HFFc6 (cell line): Measurements from ENCODE around the gene NOTO. TPM values are rescaled to one million over a fixed set of nuclear protein-coding genes. Genes with fewer than 3 reads are reported as not detected.

ENCODE experiments used
- DNase-seq: peaks from one replicate; pipeline ENCODE4 v3.0.0-alpha.2; 2018
- H3K27ac Mint-ChIP-seq: 2 replicates; pipeline ENCODE4 v1.8.0; 2020; ENCODE audit warnings: mild to moderate bottlenecking, mixed read lengths
- H3K27me3 Mint-ChIP-seq: 2 replicates; pipeline ENCODE4 v1.8.0; 2021; ENCODE audit warnings: mild to moderate bottlenecking, moderate library complexity, mixed read lengths; ENCODE audit not compliant: insufficient read depth
- H3K36me3 Mint-ChIP-seq: 2 replicates; pipeline ENCODE4 v1.8.0; 2021; ENCODE audit warnings: low read depth, mixed read lengths
- H3K4me1 Mint-ChIP-seq: 2 replicates; pipeline ENCODE4 v1.8.0; 2020; ENCODE audit warnings: low read depth, mixed read lengths
- H3K4me3 Mint-ChIP-seq: 2 replicates; pipeline ENCODE4 v1.8.0; 2020; ENCODE audit warnings: mild to moderate bottlenecking, moderate library complexity, mixed read lengths
- H3K9me3 Mint-ChIP-seq: 2 replicates; pipeline ENCODE4 v1.8.0; 2020; ENCODE audit warnings: mild to moderate bottlenecking, mixed read lengths
- CTCF ChIP-seq: fragments of 200-600 bp; sonication (generic); IDR thresholded peaks from 2 replicates; pipeline ENCODE4 v1.5.0; 2021; ENCODE audit warnings: antibody characterized with exemption, mild to moderate bottlenecking
- total RNA-seq, 6 experiments: library from RNA; stranded (reverse); fragmentation: NEBNext Ultra II Directional; extraction: Animal tissue kit (Norgen Biotek cat#: 25700); gene quantifications; 2 replicates in 1 of 6; 3 replicates in 5 of 6; pipeline ENCODE4 v1.2.3, GENCODE V29; 2021

Gene NOTO
- total RNA-seq, 6 experiments from 2014 or later: not detected

GRCh38 chr2:73217160-73217559 is 14.8 kb downstream of the NOTO start:
- H3K4me3 Mint-ChIP-seq: no peak overlapping the region
- H3K36me3 Mint-ChIP-seq: peaks cover 9% of the 10 kb centered on the region
- H3K27ac Mint-ChIP-seq: no peak overlapping the region

DNA sequence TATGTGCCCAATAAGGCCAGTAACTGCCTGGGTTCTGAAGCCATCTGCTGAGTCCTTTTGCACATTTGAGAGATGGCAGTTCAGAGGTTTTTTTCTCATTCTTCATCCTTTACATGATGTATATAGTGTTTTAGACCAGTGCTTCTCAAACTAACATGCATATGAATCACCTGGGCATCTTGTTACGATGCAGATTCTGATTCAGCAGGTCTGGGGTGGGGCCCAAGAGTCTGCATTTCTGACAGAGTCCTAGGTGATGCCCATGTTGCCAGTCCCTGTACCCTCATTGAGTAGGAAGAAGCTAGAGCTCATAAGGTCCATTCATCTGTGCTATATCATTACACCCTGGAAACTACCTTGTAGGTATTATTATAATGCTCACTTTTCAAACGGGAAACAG is 15.5 kb downstream of the NOTO start:
- no peak for TF ChIP-seq CTCF
- H3K4me3 Mint-ChIP-seq: no peak overlapping the region
- peaks cover 2% of the 10 kb centered on the region; the same call in 1 of the 2 replicates for H3K27me3 Mint-ChIP-seq
- no peak for DNase-seq
- peaks cover 11% of the 10 kb centered on the region for H3K36me3 Mint-ChIP-seq
- H3K4me1 Mint-ChIP-seq: peaks cover 45% of the 10 kb centered on the region
- H3K9me3 Mint-ChIP-seq: no peaks in the 10 kb centered on the region
- H3K27ac Mint-ChIP-seq: peak overlapping the region; percentile 14; the same call in 1 of the 2 replicates

More at GRCh38 chr2:73217160-73217559, 14.8 kb downstream of the NOTO start:
- H3K4me1 Mint-ChIP-seq: peaks cover 50% of the 10 kb centered on the region
- no peak for DNase-seq
- TF ChIP-seq CTCF: no peak
- peaks cover under 1% of the 10 kb centered on the region; the same call in 1 of the 2 replicates for H3K27me3 Mint-ChIP-seq
- no peaks in the 10 kb centered on the region for H3K9me3 Mint-ChIP-seq

DNA sequence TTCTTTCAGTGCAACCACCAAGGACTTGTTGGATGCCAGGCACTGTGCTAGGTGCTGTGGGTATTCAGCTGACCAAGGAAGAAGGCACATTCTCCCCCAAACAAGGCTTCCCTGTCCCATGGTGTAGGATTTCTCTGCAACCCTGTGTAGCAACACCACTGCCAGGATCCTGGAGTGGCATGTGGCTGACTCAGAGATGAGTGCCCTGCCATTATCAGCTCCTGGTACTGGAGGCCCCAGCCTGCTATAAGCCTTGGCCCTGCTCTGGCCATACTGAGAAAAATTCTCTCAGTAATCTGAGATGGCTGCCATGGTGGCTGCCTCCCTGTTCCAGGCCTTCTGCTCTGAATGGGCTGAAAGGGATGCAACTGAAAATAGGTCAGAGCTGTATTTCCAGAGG is 15.9 kb downstream of the NOTO start:
- H3K27ac Mint-ChIP-seq: peak overlapping the region; percentile 29; the same call in 1 of the 2 replicates
- H3K9me3 Mint-ChIP-seq: no peaks in the 10 kb centered on the region
- TF ChIP-seq CTCF: no peak
- no peak overlapping the region for H3K4me3 Mint-ChIP-seq
- peaks cover 45% of the 10 kb centered on the region for H3K4me1 Mint-ChIP-seq
- H3K27me3 Mint-ChIP-seq: peaks cover 2% of the 10 kb centered on the region; the same call in 1 of the 2 replicates
- DNase-seq: peak; percentile 56
- H3K36me3 Mint-ChIP-seq: peaks cover 11% of the 10 kb centered on the region

- no peaks in the 10 kb centered on the region for H3K9me3 Mint-ChIP-seq
- H3K4me1 Mint-ChIP-seq: peaks cover 3% of the 10 kb centered on the region; the same call in 1 of the 2 replicates
- no peak for DNase-seq
- H3K27ac Mint-ChIP-seq: no peak overlapping the region
- H3K36me3 Mint-ChIP-seq: peaks cover 11% of the 10 kb centered on the region
- H3K4me3 Mint-ChIP-seq: no peak overlapping the region
- peaks cover 2% of the 10 kb centered on the region; the same call in 1 of the 2 replicates for H3K27me3 Mint-ChIP-seq
- TF ChIP-seq CTCF: no peak
Observed at GRCh38 chr2:73223821-73224220, 21.4 kb downstream of the NOTO start.

GRCh38 chr2:73225513-73226360 is 23.4 kb downstream of the NOTO start:
- no peak for TF ChIP-seq CTCF
- Mint-ChIP-seq H3K4me3 (no peak overlapping the region), H3K27ac (no peak overlapping the region), H3K9me3 (no peaks in the 10 kb centered on the region), H3K36me3 (peaks cover 11% of the 10 kb centered on the region), H3K4me1 (no peaks in the 10 kb centered on the region), H3K27me3 (peaks cover 3% of the 10 kb centered on the region; the same call in 1 of the 2 replicates)
- DNase-seq: no peak
